HL-60 (cell line): ENCODE results near the gene EIF3B.
"Not testable (repeated sequence)": the region's sequence is repeated elsewhere in the genome, so short reads cannot be mapped to it uniquely, and the experiment has no call there.

ENCODE experiments used
- DNase-seq, 2 experiments: peaks; one replicate each; pipeline ENCODE4 v3.0.0-alpha.2; 2010 to 2020; ENCODE audit warnings: low read depth in 1 of 2, low spot score in 1 of 2
- H3K27ac ChIP-seq: fragments of 250-450 bp; sonication (Bioruptor Pico); replicated peaks from 2 replicates; pipeline ENCODE4 v1.5.1; 2020; ENCODE audit warnings: mild to moderate bottlenecking, moderate library complexity
- H3K27me3 ChIP-seq: fragments of 250-450 bp; sonication (Bioruptor Pico); 2 replicates; pipeline ENCODE4 v1.5.1; 2021; ENCODE audit warnings: mild to moderate bottlenecking, moderate library complexity; ENCODE audit not compliant: insufficient read depth, poor library complexity, severe bottlenecking
- H3K4me3 ChIP-seq: replicated peaks from 2 replicates; pipeline ENCODE4 v1.5.1; 2011; ENCODE audit warnings: mild to moderate bottlenecking, control low read depth, low read length; ENCODE audit not compliant: insufficient read depth
- GABPA ChIP-seq: IDR thresholded peaks from 2 replicates; pipeline ENCODE4 v1.6.1; 2012; ENCODE audit warnings: low read depth
- POLR2AphosphoS5 ChIP-seq: IDR thresholded peaks from 2 replicates; pipeline ENCODE4 v1.6.1; 2012; ENCODE audit warnings: low read depth
- SPI1 ChIP-seq: IDR thresholded peaks from 2 replicates; pipeline ENCODE4 v1.6.1; 2012; ENCODE audit warnings: low read depth, mild to moderate bottlenecking, borderline replicate concordance
- long read RNA-seq: library from polyadenylated mRNA; unstranded; transcript quantifications from one replicate; pipeline ENCODE4 v2.0.0, GENCODE V29; 2020
- TF ChIP-seq, protein P1 (sequence below): IDR thresholded peaks from one replicate; pipeline ENCODE4 v1.5.1; 2011; ENCODE audit warnings: low read length, control low read depth, inconsistent platforms; ENCODE audit not compliant: insufficient read depth
- TF ChIP-seq, protein P2 (sequence below): IDR thresholded peaks from 2 replicates; pipeline ENCODE4 v1.6.1; 2012; ENCODE audit warnings: low read depth; ENCODE audit not compliant: insufficient replicate concordance

The EIF3B gene
- long read RNA-seq, transcript EIF3B-202 (19 exons, 2,966 nt) = major isoform, 9 of 61 reads
- long read RNA-seq, partial matches to known transcripts = 34 of 61 reads
- long read RNA-seq, other reads (novel, unspliced or antisense) = 14 of 61 reads

DNA sequence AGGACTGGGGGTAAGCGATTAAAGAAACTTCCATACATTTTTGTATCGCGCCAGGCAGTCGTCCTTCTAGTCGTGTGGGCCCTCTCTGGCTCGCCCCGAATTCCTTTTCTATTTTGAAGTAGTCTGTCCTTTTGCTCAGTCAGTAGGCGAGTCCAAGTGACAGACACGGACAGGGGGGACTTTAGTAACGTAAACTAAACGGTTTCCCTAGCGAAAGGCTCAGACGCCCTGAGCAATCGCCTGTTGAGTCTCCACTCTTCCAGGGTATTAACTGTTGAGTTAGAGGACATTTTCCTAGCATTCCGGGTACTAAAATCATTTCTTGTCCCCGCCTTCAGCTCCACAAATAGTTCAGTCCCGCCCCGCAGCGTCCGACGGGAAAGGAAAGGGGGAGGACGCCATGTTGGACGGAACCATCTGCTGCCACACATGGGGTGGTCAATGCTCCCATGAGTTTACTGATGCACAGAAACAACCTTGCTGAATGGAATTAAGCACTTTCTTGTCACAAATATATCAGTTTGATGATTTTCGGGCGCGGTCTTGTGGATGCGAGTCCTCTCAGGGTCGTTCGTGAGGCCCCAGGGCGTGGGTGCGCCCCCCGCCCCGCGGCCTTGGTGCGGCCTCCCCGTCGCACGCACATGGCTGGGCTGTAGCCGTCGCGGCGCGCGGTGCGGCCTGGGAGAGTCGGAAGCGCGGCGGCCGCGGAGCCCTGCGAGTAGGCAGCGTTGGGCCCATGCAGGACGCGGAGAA, at the start of gene EIF3B:
Gene EIF3B (plus strand): TSS at position 642 of the 753 bp plus-strand sequence. CDS start 95 bp downstream, at position 737.
- peak within 1 kb of the TSS; percentile 93 for H3K4me3 ChIP-seq
- H3K27me3 ChIP-seq = no peaks in the 10 kb centered on the region
- TF ChIP-seq POLR2AphosphoS5 (peak; percentile 95), SPI1 (no peak), GABPA (no peak)
- TF ChIP-seq, protein P1, sequence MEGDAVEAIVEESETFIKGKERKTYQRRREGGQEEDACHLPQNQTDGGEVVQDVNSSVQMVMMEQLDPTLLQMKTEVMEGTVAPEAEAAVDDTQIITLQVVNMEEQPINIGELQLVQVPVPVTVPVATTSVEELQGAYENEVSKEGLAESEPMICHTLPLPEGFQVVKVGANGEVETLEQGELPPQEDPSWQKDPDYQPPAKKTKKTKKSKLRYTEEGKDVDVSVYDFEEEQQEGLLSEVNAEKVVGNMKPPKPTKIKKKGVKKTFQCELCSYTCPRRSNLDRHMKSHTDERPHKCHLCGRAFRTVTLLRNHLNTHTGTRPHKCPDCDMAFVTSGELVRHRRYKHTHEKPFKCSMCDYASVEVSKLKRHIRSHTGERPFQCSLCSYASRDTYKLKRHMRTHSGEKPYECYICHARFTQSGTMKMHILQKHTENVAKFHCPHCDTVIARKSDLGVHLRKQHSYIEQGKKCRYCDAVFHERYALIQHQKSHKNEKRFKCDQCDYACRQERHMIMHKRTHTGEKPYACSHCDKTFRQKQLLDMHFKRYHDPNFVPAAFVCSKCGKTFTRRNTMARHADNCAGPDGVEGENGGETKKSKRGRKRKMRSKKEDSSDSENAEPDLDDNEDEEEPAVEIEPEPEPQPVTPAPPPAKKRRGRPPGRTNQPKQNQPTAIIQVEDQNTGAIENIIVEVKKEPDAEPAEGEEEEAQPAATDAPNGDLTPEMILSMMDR = no peak
- TF ChIP-seq, protein P2, sequence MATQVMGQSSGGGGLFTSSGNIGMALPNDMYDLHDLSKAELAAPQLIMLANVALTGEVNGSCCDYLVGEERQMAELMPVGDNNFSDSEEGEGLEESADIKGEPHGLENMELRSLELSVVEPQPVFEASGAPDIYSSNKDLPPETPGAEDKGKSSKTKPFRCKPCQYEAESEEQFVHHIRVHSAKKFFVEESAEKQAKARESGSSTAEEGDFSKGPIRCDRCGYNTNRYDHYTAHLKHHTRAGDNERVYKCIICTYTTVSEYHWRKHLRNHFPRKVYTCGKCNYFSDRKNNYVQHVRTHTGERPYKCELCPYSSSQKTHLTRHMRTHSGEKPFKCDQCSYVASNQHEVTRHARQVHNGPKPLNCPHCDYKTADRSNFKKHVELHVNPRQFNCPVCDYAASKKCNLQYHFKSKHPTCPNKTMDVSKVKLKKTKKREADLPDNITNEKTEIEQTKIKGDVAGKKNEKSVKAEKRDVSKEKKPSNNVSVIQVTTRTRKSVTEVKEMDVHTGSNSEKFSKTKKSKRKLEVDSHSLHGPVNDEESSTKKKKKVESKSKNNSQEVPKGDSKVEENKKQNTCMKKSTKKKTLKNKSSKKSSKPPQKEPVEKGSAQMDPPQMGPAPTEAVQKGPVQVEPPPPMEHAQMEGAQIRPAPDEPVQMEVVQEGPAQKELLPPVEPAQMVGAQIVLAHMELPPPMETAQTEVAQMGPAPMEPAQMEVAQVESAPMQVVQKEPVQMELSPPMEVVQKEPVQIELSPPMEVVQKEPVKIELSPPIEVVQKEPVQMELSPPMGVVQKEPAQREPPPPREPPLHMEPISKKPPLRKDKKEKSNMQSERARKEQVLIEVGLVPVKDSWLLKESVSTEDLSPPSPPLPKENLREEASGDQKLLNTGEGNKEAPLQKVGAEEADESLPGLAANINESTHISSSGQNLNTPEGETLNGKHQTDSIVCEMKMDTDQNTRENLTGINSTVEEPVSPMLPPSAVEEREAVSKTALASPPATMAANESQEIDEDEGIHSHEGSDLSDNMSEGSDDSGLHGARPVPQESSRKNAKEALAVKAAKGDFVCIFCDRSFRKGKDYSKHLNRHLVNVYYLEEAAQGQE = peak; percentile 36
- peak; percentile 88 to 92 for DNase-seq
- H3K27ac ChIP-seq = peak within 1 kb of the TSS; percentile 100

DNA sequence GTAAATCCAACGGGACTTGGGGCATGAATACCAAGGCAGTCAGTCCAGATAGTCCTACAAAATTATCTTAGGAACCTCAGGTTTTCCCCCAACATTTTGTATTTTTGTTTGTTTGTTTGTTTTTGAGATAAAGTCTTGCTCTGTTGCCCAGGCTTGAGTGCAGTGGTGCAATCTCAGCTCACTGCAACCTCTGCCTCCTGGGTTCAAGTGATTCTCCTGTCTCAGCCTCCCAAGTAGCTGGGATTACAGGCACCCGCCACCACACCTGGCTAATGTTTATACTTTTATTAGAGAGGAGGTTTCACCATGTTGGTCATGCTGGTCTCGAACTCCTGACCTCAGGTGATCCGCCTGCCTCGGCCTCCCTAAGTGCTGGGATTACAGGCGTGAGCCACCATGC, 49.4 kb upstream of the EIF3B start:
- not testable (repeated sequence) for H3K4me3 ChIP-seq, DNase-seq, H3K27me3 ChIP-seq, H3K27ac ChIP-seq

DNA sequence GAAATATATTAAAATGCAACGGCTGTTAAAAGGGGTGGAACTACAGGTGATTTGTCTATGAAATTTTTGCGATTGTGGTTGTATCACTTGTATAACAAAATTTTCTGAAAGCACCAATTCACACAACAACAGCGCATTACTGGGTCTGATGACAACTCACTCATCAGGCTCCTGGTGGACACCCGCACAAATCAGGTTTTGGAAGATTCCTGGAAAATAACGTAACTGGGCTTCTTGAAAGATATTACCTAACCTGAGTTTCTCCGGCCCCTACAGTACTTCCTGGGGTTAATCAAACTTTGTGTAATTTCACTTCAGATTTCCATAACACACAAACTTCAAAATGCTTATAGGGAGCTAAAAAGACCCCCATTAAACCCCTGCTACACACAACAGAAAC, 47.9 kb upstream of the EIF3B start:
- TF ChIP-seq, protein P1 = no peak
- TF ChIP-seq SPI1 (no peak), POLR2AphosphoS5 (no peak), GABPA (no peak)
- TF ChIP-seq, protein P2 = no peak
- no peaks in the 10 kb centered on the region for H3K27me3 ChIP-seq
- no peak for DNase-seq
- H3K4me3 ChIP-seq = no peak overlapping the region
- H3K27ac ChIP-seq = no peak overlapping the region

DNA sequence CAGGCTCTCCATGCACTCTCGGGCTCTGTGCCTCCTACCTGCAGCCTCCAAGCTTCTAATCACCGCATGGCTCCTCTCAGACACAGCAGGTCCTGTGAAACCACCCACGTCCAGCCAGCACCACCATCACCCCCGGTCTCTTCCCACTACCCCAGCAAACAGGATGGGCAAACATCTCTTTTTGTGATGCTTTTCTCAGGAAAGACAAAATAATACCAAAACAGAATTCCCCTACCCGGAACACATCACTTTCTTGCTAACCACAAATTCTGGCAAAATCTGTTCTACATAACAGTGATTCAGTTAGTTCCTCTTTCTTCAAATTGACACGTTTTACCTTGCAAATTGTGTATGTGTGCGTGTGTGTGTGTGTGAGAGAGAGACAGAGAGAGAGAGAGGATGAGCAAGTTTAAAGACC, 46.9 kb upstream of the EIF3B start:
- peak in 1 of 2 experiments; percentile 18 for DNase-seq
- no peak overlapping the region for H3K27ac ChIP-seq
- no peaks in the 10 kb centered on the region for H3K27me3 ChIP-seq
- H3K4me3 ChIP-seq = no peak overlapping the region
- TF ChIP-seq, protein P2 = no peak
- no peak for TF ChIP-seq POLR2AphosphoS5
- TF ChIP-seq SPI1 = no peak
- no peak for TF ChIP-seq GABPA
- TF ChIP-seq, protein P1 = no peak
